ENCODE results near the gene MYCBP2. TPM values are rescaled to one million over a fixed set of nuclear protein-coding genes. Genes with fewer than 3 reads are reported as not detected.
A peak's percentile ranks its signal among the peaks of the same experiment; 100 is the strongest.
"Not testable (repeated sequence)": the region's sequence is repeated elsewhere in the genome, so short reads cannot be mapped to it uniquely, and the experiment has no call there.

MYCBP2 gene
- total and polyA plus RNA-seq, 10 donors: 55.2 to 251 (median 200) TPM

DNA sequence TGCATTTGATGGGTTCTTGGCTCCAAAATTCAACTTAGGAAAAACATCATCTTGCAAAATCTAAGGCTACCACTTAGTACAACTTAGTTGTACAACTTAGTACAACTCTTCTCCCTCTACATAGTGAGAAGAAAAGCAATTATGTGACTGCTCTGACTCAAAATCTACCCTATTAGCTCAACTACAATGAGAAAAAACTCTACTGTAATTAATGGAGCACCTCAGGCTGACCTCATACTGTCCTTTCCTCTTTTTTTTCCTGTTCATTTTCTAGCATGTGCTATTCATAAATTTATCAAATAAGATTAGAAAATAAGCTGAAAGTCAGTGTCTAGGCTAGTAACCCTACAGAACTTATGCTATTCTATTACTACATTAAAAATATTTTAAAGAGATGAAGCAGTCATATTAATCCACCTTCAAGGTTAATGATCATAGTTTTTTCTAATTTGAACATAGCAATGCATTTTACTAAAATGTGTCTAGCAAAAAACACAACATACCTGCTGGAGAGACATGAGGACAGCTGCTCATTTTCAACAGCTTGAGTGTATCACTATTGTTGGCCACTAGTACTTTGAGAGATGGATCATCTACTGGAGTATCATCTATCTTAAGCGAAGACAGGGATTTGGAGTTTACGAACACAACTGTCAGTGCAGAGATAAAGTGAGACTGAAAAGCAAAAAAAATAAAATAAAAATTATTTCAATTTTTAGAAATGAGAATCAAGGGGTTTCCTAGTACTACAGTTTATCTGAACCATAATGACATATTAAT is 311.8 kb downstream of the MYCBP2 start:
- H3K27me3 ChIP-seq (replicated peaks in 1 of 7): no peaks in the 10 kb centered on the region
- H3K4me1 ChIP-seq: peaks cover 13 to 81% (median 35%) of the 10 kb centered on the region in 6 donors
- H3K9me3 ChIP-seq: no peaks in the 10 kb centered on the region
- DNase-seq: no peak
- intact Hi-C loops (cut with DNase I; ENCODE audit: low total_unique reads): no loop called here
- 95 to 100% (median 96%) methylated on average over 2 of the region's 2 CpGs for WGBS, 5 donors
- no peak overlapping the region for H3K4me3 ChIP-seq
- H3K36me3 ChIP-seq: peaks cover 4 to 93% (median 80%) of the 10 kb centered on the region in 6 donors
- TF ChIP-seq, protein P1, sequence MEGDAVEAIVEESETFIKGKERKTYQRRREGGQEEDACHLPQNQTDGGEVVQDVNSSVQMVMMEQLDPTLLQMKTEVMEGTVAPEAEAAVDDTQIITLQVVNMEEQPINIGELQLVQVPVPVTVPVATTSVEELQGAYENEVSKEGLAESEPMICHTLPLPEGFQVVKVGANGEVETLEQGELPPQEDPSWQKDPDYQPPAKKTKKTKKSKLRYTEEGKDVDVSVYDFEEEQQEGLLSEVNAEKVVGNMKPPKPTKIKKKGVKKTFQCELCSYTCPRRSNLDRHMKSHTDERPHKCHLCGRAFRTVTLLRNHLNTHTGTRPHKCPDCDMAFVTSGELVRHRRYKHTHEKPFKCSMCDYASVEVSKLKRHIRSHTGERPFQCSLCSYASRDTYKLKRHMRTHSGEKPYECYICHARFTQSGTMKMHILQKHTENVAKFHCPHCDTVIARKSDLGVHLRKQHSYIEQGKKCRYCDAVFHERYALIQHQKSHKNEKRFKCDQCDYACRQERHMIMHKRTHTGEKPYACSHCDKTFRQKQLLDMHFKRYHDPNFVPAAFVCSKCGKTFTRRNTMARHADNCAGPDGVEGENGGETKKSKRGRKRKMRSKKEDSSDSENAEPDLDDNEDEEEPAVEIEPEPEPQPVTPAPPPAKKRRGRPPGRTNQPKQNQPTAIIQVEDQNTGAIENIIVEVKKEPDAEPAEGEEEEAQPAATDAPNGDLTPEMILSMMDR (IDR thresholded peaks at IDR 0.05 in 8 of 11, conservative IDR thresholded peaks at IDR 0.05 in 3 of 11): no peak
- TF ChIP-seq POLR2AphosphoS5 (IDR thresholded peaks at IDR 0.05) (no peak), POLR2A (IDR thresholded peaks at IDR 0.05) (no peak)
- H3K27ac ChIP-seq: no peak overlapping the region

DNA sequence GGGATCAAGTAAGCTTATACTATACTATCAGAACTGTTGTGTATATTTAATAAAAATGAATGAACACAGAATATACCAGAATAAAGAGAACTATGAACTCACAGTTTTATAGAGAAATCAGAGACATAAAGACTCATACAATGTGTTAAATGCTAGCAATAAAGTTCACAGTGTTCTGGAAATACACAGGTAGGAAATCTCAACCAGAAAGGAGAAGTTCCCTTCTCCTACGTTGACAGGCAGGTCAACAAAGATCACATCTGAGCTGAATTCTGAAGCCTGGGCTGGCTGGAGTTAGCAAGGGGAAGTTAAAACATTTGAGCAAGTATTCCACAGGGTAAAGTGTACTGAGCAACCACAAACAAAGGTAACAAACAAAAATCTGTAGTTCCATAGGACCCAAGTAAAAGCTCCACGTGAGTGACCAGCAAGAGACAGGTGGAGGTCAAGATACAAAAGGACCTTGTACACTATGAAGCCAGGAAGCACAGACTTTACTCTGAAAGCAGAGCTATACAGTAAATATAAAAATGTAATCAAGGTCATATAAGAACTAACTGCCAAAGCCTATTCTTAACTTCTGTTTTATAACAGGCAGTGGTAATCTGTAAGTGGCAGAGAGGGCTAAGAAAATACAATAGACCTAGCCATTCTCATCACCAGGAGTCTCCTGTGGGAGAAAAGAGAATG is 312.9 kb downstream of the MYCBP2 start:
- Histone ChIP-seq H3K9me3 (peaks cover 0 to 3% (median 0%) of the 10 kb centered on the region in 8 donors), H3K36me3 (peaks cover 4 to 100% (median 89%) of the 10 kb centered on the region in 6 donors), H3K4me3 (no peak overlapping the region), H3K27me3 (replicated peaks in 1 of 7) (no peaks in the 10 kb centered on the region), H3K4me1 (peaks cover 4 to 78% (median 26%) of the 10 kb centered on the region in 6 donors), H3K27ac (peak overlapping the region in 1 of 8 donors; percentile 9)
- intact Hi-C loops (cut with DNase I; ENCODE audit: low total_unique reads): no loop called here
- TF ChIP-seq, protein P1 (IDR thresholded peaks at IDR 0.05 in 8 of 11, conservative IDR thresholded peaks at IDR 0.05 in 3 of 11): no peak
- TF ChIP-seq POLR2A (IDR thresholded peaks at IDR 0.05) (no peak), POLR2AphosphoS5 (IDR thresholded peaks at IDR 0.05) (no peak)
- WGBS, 5 donors: 55 to 62% (median 57%) methylated on average over 2 of the region's 2 CpGs
- no peak for DNase-seq

DNA sequence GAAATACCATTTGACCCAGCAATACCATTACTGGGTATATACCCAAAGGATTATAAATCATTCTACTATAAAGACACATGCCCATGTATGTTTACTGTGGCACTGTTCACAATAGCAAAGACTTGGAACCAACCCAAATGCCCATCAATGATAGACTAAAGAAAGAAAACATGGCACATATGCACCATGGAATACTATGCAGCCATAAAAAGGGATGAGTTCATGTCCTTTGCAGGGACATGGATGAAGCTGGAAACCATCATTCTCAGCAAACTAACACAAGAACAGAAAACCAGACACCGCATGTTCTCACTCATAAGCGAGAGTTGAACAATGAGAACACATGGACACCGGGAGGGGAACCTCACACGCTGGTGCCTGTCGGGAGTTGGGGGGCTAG is 317.2 kb downstream of the MYCBP2 start:
- H3K4me3 ChIP-seq; DNase-seq; H3K27me3 ChIP-seq (replicated peaks in 1 of 7); intact Hi-C loops (cut with DNase I; ENCODE audit: low total_unique reads); H3K9me3 ChIP-seq; H3K27ac ChIP-seq: not testable (repeated sequence)
- peaks cover 5 to 74% (median 12%) of the 10 kb centered on the region in 6 donors for H3K4me1 ChIP-seq
- peaks cover 2 to 91% (median 72%) of the 10 kb centered on the region in 6 donors for H3K36me3 ChIP-seq
- WGBS, 5 donors: 83 to 99% (median 98%) methylated on average over 5 of the region's 5 CpGs

DNA sequence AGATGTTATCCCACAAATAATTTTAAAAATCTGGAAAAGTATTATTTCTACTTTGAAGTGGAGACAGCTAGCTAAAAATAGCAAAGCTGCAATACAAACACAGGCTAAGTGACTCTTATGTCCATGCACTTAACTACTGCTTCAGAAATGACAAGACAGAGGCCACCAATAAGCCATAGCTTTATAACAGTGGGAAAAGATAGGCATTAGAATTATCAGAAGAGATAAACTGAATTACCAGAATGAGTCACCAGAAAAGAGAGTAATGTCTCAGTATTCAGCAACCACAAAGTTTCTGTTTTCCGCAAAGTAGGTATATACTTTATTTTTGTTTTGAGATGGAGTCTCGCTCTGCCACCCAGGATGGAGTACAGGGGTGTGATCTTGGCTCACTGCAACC is 317.9 kb downstream of the MYCBP2 start:
- no peaks in the 10 kb centered on the region for H3K27me3 ChIP-seq (replicated peaks in 1 of 7)
- no peak for TF ChIP-seq POLR2A (IDR thresholded peaks at IDR 0.05)
- TF ChIP-seq, protein P1 (IDR thresholded peaks at IDR 0.05 in 8 of 11, conservative IDR thresholded peaks at IDR 0.05 in 3 of 11): no peak
- TF ChIP-seq POLR2AphosphoS5 (IDR thresholded peaks at IDR 0.05): no peak
- H3K4me3 ChIP-seq: no peak overlapping the region
- DNase-seq: no peak
- H3K27ac ChIP-seq: no peak overlapping the region
- H3K9me3 ChIP-seq: peaks cover 0 to 3% (median 0%) of the 10 kb centered on the region in 8 donors
- H3K4me1 ChIP-seq: peaks cover under 1 to 67% (median 7%) of the 10 kb centered on the region in 6 donors
- WGBS, 5 donors: 56 to 93% (median 79%) methylated on average over 2 of the region's 2 CpGs
- intact Hi-C loops (cut with DNase I; ENCODE audit: low total_unique reads): no loop called here
- peaks cover 2 to 91% (median 69%) of the 10 kb centered on the region in 6 donors for H3K36me3 ChIP-seq
